ENCODE measurements around the gene RPS6KA5.

RPS6KA5 gene

GRCh38 chr14:90990141-90990540 is 70.3 kb downstream of the RPS6KA5 start:
- Histone ChIP-seq H3K27ac (ENCODE audit: low read depth, low read length) (no peak overlapping the region), H3K27me3 (ENCODE audit: control insufficient read depth, low read length) (no peaks in the 10 kb centered on the region), H3K4me2 (ENCODE audit: low read length) (no peak overlapping the region), H3F3A (ENCODE audit: control insufficient read depth, insufficient read depth) (no peaks in the 10 kb centered on the region), H3K79me2 (ENCODE audit: control insufficient read depth, low read length) (no peaks in the 10 kb centered on the region), H3K9me3 (ENCODE audit: control insufficient read depth, insufficient read depth, low read length) (no peaks in the 10 kb centered on the region), H3K9me2 (replicated peaks; ENCODE audit: control insufficient read depth, low read length) (no peaks in the 10 kb centered on the region), H3K4me3 (ENCODE audit: low read length) (no peak overlapping the region), H3K36me3 (ENCODE audit: control insufficient read depth, low read length) (no peaks in the 10 kb centered on the region), H3K4me1 (ENCODE audit: control insufficient read depth, low read length) (peaks cover 16% of the 10 kb centered on the region), H4K20me1 (ENCODE audit: control insufficient read depth, insufficient read depth, low read depth, low read length) (no peaks in the 10 kb centered on the region)
- TF ChIP-seq, protein P1, sequence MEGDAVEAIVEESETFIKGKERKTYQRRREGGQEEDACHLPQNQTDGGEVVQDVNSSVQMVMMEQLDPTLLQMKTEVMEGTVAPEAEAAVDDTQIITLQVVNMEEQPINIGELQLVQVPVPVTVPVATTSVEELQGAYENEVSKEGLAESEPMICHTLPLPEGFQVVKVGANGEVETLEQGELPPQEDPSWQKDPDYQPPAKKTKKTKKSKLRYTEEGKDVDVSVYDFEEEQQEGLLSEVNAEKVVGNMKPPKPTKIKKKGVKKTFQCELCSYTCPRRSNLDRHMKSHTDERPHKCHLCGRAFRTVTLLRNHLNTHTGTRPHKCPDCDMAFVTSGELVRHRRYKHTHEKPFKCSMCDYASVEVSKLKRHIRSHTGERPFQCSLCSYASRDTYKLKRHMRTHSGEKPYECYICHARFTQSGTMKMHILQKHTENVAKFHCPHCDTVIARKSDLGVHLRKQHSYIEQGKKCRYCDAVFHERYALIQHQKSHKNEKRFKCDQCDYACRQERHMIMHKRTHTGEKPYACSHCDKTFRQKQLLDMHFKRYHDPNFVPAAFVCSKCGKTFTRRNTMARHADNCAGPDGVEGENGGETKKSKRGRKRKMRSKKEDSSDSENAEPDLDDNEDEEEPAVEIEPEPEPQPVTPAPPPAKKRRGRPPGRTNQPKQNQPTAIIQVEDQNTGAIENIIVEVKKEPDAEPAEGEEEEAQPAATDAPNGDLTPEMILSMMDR (IDR thresholded peaks at IDR 0.05; ENCODE audit: low read depth, low read length, poor library complexity, severe bottlenecking): no peak
- no peak for TF ChIP-seq EZH2phosphoT487 (IDR thresholded peaks at IDR 0.05; ENCODE audit: borderline replicate concordance, low read length)

- Histone ChIP-seq H3K4me3 (ENCODE audit: low read length) (no peak overlapping the region), H3K36me3 (ENCODE audit: control insufficient read depth, low read length) (no peaks in the 10 kb centered on the region), H3F3A (ENCODE audit: control insufficient read depth, insufficient read depth) (no peaks in the 10 kb centered on the region), H3K4me2 (ENCODE audit: low read length) (no peak overlapping the region), H3K79me2 (ENCODE audit: control insufficient read depth, low read length) (no peaks in the 10 kb centered on the region), H3K27ac (ENCODE audit: low read depth, low read length) (no peak overlapping the region), H3K27me3 (ENCODE audit: control insufficient read depth, low read length) (no peaks in the 10 kb centered on the region), H4K20me1 (ENCODE audit: control insufficient read depth, insufficient read depth, low read depth, low read length) (no peaks in the 10 kb centered on the region), H3K9me3 (ENCODE audit: control insufficient read depth, insufficient read depth, low read length) (no peaks in the 10 kb centered on the region), H3K9me2 (replicated peaks; ENCODE audit: control insufficient read depth, low read length) (no peaks in the 10 kb centered on the region), H3K4me1 (ENCODE audit: control insufficient read depth, low read length) (peaks cover 16% of the 10 kb centered on the region)
- TF ChIP-seq EZH2phosphoT487 (IDR thresholded peaks at IDR 0.05; ENCODE audit: borderline replicate concordance, low read length): no peak
- TF ChIP-seq, protein P1 (IDR thresholded peaks at IDR 0.05; ENCODE audit: low read depth, low read length, poor library complexity, severe bottlenecking): no peak
Measured at GRCh38 chr14:90987140-90987539, 73.3 kb downstream of the RPS6KA5 start.

DNA sequence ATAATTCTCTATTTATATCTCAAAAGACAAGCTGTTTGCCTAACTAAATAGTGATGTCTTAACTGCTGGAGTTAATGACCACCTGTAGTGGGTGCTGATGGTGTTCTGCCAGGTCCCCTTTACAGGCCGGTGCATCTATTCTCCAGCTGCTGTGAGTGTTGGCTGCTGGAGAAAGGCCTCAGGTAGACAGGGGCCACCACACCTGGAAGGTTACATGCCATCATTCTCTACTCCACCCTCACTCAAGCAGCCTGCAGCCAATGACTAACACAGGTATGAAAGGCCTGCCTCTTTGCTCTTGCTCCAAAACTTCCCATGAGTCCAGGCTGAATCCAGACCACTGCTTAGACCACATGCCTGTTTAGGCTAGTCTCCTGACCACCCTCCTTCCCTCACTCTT is 73.9 kb downstream of the RPS6KA5 start:
- TF ChIP-seq, protein P1 (IDR thresholded peaks at IDR 0.05; ENCODE audit: low read depth, low read length, poor library complexity, severe bottlenecking): no peak
- TF ChIP-seq EZH2phosphoT487 (IDR thresholded peaks at IDR 0.05; ENCODE audit: borderline replicate concordance, low read length): no peak
- Histone ChIP-seq H3K9me2 (replicated peaks; ENCODE audit: control insufficient read depth, low read length) (no peaks in the 10 kb centered on the region), H3K4me3 (ENCODE audit: low read length) (no peak overlapping the region), H3K4me1 (ENCODE audit: control insufficient read depth, low read length) (peaks cover 16% of the 10 kb centered on the region), H3K79me2 (ENCODE audit: control insufficient read depth, low read length) (no peaks in the 10 kb centered on the region), H3K4me2 (ENCODE audit: low read length) (peak overlapping the region; percentile 29; the same call in 1 of the 2 replicates), H3K27ac (ENCODE audit: low read depth, low read length) (no peak overlapping the region), H3F3A (ENCODE audit: control insufficient read depth, insufficient read depth) (no peaks in the 10 kb centered on the region), H3K36me3 (ENCODE audit: control insufficient read depth, low read length) (no peaks in the 10 kb centered on the region), H4K20me1 (ENCODE audit: control insufficient read depth, insufficient read depth, low read depth, low read length) (no peaks in the 10 kb centered on the region), H3K9me3 (ENCODE audit: control insufficient read depth, insufficient read depth, low read length) (no peaks in the 10 kb centered on the region), H3K27me3 (ENCODE audit: control insufficient read depth, low read length) (no peaks in the 10 kb centered on the region)

Measured in DOHH2 (cell line).